Activated naive CD4-positive, alpha-beta T cell treated with anti-CD3 and anti-CD28 coated beads, Interleukin-2, amount 50 U/mL, for 24 hours (primary cell): ENCODE data around the gene TMEM259.

Experiments used
- H3K27ac Mint-ChIP-seq: one replicate; pipeline ENCODE4 v1.8.0; 2021; ENCODE audit warnings: mild to moderate bottlenecking, mixed read lengths
- H3K27me3 Mint-ChIP-seq: one replicate; pipeline ENCODE4 v1.8.0; 2021; ENCODE audit warnings: mixed read lengths
- H3K36me3 Mint-ChIP-seq: one replicate; pipeline ENCODE4 v1.8.0; 2021; ENCODE audit warnings: mixed read lengths
- H3K4me1 Mint-ChIP-seq: one replicate; pipeline ENCODE4 v1.8.0; 2021; ENCODE audit warnings: mixed read lengths
- H3K4me3 Mint-ChIP-seq: one replicate; pipeline ENCODE4 v1.8.0; 2021; ENCODE audit warnings: mild to moderate bottlenecking, mixed read lengths
- H3K9me3 Mint-ChIP-seq: one replicate; pipeline ENCODE4 v1.8.0; 2021; ENCODE audit warnings: mixed read lengths

Gene TMEM259

GRCh38 chr19:1015782-1016646 is 4.9 kb downstream of the TMEM259 start:
- no peaks in the 10 kb centered on the region for H3K27me3 Mint-ChIP-seq
- no peak overlapping the region for H3K27ac Mint-ChIP-seq
- H3K36me3 Mint-ChIP-seq: no peaks in the 10 kb centered on the region
- H3K9me3 Mint-ChIP-seq: no peaks in the 10 kb centered on the region
- H3K4me3 Mint-ChIP-seq: peak overlapping the region; percentile 39
- H3K4me1 Mint-ChIP-seq: peaks cover 29% of the 10 kb centered on the region

- Mint-ChIP-seq H3K4me1 (peaks cover 29% of the 10 kb centered on the region), H3K27ac (no peak overlapping the region), H3K9me3 (no peaks in the 10 kb centered on the region), H3K27me3 (no peaks in the 10 kb centered on the region), H3K36me3 (no peaks in the 10 kb centered on the region), H3K4me3 (no peak overlapping the region)
Measured at GRCh38 chr19:1015061-1015781, 5.7 kb downstream of the TMEM259 start.

DNA sequence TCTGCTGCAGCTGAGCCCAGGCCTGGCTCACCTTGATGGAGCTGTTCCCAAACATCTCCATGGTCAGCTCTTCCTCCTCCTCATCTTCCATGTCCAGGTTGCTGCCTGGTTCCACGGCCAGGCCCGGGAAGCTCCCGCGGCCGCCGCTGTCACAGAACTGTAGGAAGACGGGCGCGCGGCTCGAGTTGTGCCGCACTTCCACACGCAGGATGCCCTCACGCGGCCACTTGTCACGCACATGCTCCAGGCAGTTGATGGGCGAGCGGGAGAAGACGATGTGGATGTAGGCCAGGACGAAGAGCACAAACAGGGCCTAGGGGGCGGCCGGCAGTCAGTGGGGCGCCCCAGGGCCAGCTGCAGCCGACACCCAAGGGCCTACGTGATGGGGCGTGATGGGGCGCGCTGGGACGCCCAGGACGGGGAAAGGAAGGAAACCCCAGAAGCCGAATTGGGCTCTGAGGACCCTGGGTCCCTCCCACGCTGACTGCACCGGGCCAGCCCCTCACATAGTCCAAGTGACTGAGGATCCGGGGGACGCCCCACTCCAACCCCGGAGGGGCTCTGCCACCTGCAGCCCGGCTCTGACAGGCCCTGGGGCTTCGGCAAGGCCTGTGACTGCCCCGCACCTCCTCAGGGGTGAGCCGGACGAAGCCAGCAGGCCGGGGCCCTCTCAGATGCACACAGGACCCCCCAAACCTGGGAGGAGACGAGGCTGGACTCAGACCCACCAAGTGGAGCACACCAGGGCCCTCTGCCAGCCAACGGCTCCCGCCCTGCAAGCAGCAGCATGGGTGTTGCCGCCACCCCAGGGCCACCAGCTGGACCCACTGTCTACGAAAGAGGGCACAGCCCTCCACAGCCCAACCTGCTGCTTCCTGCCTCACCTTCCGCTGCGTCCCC is 6.5 kb downstream of the TMEM259 start:
- Mint-ChIP-seq H3K4me3 (no peak overlapping the region), H3K4me1 (peaks cover 29% of the 10 kb centered on the region), H3K27ac (no peak overlapping the region), H3K27me3 (no peaks in the 10 kb centered on the region), H3K36me3 (no peaks in the 10 kb centered on the region), H3K9me3 (no peaks in the 10 kb centered on the region)

DNA sequence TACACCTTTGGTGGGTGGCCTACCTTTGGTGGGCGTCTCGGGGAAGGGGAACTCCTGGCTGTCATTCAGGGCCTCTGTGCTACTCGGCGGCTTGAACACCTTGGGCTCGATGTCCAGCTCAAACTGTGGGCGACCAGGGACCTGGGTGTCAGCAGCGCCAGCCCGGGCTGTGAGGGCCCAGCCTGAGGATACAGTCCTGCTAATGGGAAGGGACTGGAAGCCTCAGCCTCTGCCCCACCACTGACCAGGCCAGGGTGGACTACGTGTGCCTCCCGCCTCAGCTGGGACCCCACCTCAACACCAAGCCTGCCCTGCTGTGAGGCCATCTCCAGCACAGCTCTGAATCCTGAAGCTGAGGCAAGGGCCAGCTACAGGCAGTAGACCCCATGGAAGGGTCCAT is 7.7 kb downstream of the TMEM259 start:
- Mint-ChIP-seq H3K4me3 (no peak overlapping the region), H3K36me3 (no peaks in the 10 kb centered on the region), H3K9me3 (no peaks in the 10 kb centered on the region), H3K4me1 (peaks cover 19% of the 10 kb centered on the region), H3K27me3 (no peaks in the 10 kb centered on the region), H3K27ac (no peak overlapping the region)

DNA sequence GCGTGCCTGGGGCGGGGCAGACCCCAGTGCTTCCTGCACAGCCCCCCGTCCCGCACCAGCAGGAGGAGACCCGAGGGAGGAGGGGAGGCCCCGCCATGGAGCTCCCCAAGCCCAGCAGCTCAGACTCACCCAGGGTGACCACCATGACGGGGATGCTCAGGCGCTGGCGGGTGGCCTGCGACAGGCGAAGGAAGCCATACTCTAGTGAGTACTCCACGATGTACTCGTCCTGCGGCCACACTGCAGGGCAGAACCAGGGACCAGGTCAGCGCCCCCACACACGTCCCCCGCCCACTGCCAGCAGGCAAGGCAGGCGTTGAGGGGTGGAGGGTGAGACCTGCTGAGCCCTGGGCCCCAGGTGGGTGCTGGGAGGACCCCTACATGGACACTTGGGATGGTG is 8.6 kb downstream of the TMEM259 start:
- Mint-ChIP-seq H3K27me3 (no peaks in the 10 kb centered on the region), H3K4me3 (no peak overlapping the region), H3K9me3 (no peaks in the 10 kb centered on the region), H3K4me1 (peaks cover 11% of the 10 kb centered on the region), H3K36me3 (no peaks in the 10 kb centered on the region), H3K27ac (no peak overlapping the region)

DNA sequence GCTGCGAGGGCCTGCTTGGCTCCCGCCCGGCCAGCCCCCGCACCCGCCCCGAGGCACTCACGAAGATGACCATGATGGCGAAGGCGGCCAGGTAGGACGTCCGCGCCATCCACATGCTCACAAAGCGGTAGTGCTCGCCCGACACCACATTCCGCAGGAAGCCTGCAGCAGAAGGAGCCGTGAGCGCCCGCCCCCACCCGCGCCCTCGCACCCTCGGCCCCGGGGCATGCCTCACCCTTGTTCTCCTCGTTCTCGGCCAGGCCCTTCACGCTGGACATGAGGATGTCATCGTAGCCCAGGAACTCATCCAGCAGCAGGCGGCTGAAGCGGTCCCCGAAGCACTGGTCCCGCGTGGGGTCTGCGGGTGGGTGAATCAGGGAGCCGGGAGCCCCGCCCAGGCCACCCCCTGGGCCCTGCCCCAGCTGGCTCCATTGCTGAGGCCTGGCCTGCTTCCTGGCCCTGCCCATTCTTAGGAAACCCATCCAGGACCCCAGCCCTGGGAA is 9.0 kb downstream of the TMEM259 start:
- H3K4me1 Mint-ChIP-seq: peaks cover 6% of the 10 kb centered on the region
- H3K36me3 Mint-ChIP-seq: no peaks in the 10 kb centered on the region
- H3K27ac Mint-ChIP-seq: no peak overlapping the region
- H3K4me3 Mint-ChIP-seq: no peak overlapping the region
- H3K27me3 Mint-ChIP-seq: no peaks in the 10 kb centered on the region
- H3K9me3 Mint-ChIP-seq: no peaks in the 10 kb centered on the region

DNA sequence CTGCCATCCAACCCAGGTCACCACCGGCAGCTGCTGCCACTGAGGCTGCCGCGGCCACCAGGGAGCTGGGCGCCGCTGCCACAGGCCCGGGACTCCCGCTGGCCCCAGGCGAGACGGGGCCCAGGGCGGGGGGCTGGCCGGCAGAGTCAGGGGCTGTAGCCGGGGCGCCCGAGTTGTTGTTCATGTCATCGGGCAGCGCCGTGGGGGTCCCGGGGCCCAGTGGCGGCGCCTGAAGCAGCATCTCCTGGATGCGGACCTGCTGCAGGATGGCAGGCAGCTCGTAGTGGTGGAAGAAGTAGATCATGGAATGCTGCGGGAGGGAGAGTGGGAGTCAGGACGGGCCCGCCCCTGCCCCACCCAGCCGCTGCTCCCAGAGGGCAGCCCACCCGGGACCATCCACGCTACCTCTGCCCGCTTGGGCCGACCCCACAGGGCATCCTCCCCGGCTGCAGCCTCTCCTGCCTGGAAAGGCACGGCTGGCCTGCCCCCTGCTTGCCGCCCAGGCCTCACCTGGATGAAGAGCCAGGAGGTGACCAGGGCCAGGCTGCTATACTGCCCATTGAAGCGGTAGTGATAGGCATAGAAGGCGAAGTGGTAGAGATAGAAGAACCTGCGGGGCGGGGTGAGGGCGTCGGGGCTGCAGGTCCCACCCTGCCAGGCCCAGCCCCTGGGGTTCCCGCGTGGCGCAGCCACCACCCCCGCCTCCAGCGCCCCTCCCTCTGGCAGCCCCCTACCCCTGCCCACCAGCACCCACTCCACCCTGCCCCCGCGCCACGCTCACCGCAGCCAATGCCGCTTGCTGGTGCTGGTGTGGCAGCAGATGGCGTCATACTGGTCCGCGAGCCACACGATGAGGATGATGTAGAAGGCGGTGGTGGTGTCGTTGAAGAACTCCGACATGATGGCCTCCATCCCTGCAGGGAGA is 10.1 kb downstream of the TMEM259 start:
- H3K4me3 Mint-ChIP-seq: no peak overlapping the region
- no peaks in the 10 kb centered on the region for H3K36me3 Mint-ChIP-seq
- H3K9me3 Mint-ChIP-seq: no peaks in the 10 kb centered on the region
- no peak overlapping the region for H3K27ac Mint-ChIP-seq
- no peaks in the 10 kb centered on the region for H3K27me3 Mint-ChIP-seq
- no peaks in the 10 kb centered on the region for H3K4me1 Mint-ChIP-seq

DNA sequence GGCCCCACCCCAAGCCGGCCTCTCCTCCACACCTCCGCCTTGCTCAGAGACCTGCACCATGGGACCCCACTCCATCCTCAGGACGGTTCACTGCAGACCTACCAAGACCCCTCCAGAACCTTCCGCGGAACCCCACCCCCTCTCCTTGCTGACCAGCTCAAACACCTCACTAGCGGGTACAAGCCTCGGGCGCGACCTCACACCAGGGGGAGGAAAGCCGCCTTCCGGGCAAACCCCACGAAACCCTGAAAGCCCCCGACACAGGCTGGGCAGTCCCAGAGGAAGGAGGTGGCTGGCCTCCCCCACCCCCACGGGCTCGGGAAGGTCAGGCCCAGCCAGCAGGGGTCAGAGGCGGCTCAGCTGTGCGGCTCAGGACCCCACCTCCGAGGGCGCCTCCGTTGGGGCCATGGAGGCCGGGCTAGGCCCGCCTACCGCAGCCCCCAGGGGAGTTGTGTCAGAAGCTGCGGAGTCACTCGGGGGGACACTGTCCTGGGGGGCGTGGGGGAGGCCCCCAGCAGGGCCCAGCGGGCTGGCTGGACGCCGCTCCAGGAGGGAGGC is 10.9 kb downstream of the TMEM259 start:
- Mint-ChIP-seq H3K9me3 (no peaks in the 10 kb centered on the region), H3K4me3 (no peak overlapping the region), H3K36me3 (no peaks in the 10 kb centered on the region), H3K27me3 (no peaks in the 10 kb centered on the region), H3K4me1 (no peaks in the 10 kb centered on the region), H3K27ac (no peak overlapping the region)

DNA sequence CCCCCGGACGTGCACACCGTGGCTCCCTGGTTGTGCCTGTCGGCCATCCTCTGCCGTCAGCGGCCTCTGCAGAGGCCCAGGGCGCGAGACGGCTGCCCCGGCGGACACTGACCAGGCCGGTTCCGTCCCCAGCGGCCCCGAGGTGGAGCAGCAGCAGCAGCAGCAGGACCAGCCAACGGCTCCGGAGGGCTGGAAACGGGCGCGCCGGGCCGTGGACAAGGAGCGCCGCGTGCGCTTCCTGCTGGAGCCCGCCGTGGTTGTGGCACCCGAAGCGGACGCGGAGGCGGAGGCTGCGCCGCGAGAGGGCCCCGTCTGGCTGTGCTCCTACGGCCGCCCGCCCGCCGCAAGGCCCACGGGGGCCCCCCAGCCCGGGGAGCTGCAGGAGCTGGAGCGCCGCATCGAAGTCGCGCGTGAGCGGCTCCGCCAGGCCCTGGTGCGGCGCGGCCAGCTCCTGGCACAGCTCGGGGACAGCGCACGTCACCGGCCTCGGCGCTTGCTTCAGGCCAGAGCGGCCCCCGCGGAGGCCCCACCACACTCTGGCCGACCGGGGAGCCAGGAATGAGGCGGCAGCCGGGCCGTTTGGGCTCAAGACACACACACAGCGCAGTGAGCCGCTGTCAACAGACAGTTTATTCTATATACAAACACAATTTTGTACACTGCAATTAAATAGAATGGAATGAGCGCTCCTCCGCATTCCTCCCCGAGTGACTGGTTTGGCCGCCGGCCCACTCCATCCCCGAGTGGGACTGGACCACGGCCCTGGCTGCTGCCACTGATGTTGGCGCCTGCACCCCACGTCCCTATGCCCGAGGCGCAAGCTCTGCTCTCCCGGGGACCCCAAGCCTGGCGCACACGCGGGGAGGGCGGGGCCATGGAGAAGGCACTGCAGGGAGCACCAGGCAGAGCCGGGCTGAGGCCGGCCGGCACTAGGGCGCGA is 11.6 kb downstream of the TMEM259 start:
- no peaks in the 10 kb centered on the region for H3K4me1 Mint-ChIP-seq
- no peaks in the 10 kb centered on the region for H3K36me3 Mint-ChIP-seq
- no peak overlapping the region for H3K27ac Mint-ChIP-seq
- H3K9me3 Mint-ChIP-seq: no peaks in the 10 kb centered on the region
- H3K27me3 Mint-ChIP-seq: no peaks in the 10 kb centered on the region
- no peak overlapping the region for H3K4me3 Mint-ChIP-seq

DNA sequence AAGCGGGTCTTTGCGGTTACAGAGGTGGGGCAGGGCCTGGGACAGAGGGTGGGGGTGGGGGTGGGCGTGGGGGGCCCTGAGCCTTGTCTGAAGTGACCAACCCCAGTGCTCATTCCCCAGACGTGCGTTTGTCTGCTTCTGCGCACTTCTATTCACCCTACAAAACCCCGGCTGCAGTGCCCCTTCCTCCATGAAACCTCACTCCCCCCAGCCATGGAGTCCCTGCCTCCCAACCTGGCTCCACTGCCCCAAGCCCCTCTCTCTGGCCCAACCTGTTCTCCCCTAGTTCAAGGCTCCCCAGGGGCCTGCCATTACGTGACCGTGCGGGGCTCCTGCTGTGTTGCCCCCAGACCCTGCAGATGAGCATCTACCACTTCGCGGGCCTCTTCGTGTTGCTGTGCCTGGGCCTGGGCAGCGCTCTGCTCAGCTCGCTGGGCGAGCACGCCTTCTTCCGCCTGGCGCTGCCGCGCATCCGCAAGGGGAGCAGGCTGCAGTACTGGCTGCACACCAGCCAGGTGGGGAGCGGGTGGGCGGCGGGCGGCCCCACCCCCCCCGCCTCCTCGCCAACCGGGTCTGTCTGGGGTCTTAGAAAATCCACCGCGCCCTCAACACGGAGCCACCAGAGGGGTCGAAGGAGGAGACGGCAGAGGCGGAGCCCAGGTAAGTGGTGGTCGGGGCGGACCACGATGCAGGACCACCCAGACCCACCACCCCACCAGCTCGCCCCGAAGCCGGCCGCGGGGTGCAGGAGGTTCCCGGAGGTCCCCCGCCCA is 12.5 kb downstream of the TMEM259 start:
- Mint-ChIP-seq H3K27ac (no peak overlapping the region), H3K36me3 (no peaks in the 10 kb centered on the region), H3K4me1 (no peaks in the 10 kb centered on the region), H3K4me3 (no peak overlapping the region), H3K9me3 (no peaks in the 10 kb centered on the region), H3K27me3 (no peaks in the 10 kb centered on the region)

- Mint-ChIP-seq H3K27ac (no peak overlapping the region), H3K4me3 (no peak overlapping the region), H3K4me1 (no peaks in the 10 kb centered on the region), H3K36me3 (no peaks in the 10 kb centered on the region), H3K9me3 (no peaks in the 10 kb centered on the region), H3K27me3 (peaks cover 1% of the 10 kb centered on the region)
Measured at GRCh38 chr19:1007399-1008251, 13.3 kb downstream of the TMEM259 start.

DNA sequence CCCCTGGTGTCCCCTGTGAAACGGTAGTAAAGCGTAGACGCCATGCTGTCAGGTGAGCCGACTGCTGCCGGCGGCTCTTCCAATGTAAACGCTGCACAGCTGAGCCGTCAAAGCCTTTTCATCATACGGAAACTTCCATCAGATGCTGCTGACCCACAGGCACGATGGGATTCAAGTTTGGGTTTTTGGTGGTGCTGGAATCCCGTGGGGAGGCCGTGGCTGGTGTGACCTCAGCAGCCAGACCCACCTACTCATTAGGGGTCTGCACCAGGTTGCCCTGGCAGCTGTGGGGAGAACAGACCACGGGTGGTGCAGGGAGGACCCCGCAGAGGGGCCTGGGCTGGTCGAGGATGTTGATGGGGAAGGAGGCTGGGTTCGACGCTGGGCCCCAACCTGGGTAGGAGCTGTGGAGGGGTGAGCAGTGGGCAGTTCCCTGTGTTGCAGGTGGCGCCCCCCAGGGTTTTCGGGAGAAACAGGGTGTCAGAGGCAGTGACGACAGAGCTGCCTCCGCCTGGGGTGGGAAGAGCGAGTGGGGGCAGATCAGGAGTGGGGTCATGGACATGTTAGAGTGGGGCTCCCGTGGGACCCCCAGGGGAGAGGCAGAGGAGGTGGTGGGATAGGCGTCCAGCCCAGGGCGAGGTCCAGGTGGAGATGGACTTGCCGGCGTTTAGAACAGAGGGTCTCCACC is 14.1 kb downstream of the TMEM259 start:
- Mint-ChIP-seq H3K4me1 (no peaks in the 10 kb centered on the region), H3K27me3 (peaks cover 3% of the 10 kb centered on the region), H3K27ac (no peak overlapping the region), H3K36me3 (no peaks in the 10 kb centered on the region), H3K4me3 (no peak overlapping the region), H3K9me3 (no peaks in the 10 kb centered on the region)
